Activated naive CD8-positive, alpha-beta T cell treated with anti-CD3 and anti-CD28 coated beads, Interleukin-2, amount 10 ng/mL, durations not matched to agents 7 days and 5 days (primary cell): ENCODE results near the gene RANBP9. TPM values are rescaled to one million over a fixed set of nuclear protein-coding genes. Genes with fewer than 3 reads are reported as not detected.
A peak's percentile ranks its signal among the peaks of the same experiment; 100 is the strongest.

Experiments used
- ATAC-seq: fragments of 150-1000 bp; cut with Tn5 transposase; one replicate; pipeline ENCODE4 v1.10.0; 2021; ENCODE audit warnings: low read depth, moderate library complexity
- POLR2A ChIA-PET: fragments of 350-600 bp; sonication (Branson Sonifier 250); formaldehyde crosslinking; loops from one replicate; lab custom pipeline; 2021; ENCODE audit warnings: antibody characterized with exemption; lab: Charles Lee
- DNase-seq: peaks from one replicate; pipeline ENCODE4 v3.0.0; 2021
- H3K27ac Mint-ChIP-seq: one replicate; pipeline ENCODE4 v1.8.0; 2022; ENCODE audit warnings: mild to moderate bottlenecking, mixed read lengths
- H3K27me3 Mint-ChIP-seq: one replicate; pipeline ENCODE4 v1.8.0; 2022; ENCODE audit warnings: mild to moderate bottlenecking, moderate library complexity, mixed read lengths
- H3K36me3 Mint-ChIP-seq: one replicate; pipeline ENCODE4 v1.8.0; 2021; ENCODE audit warnings: mild to moderate bottlenecking, mixed read lengths
- H3K4me1 Mint-ChIP-seq: one replicate; pipeline ENCODE4 v1.8.0; 2021; ENCODE audit warnings: mixed read lengths
- H3K4me3 Mint-ChIP-seq: one replicate; pipeline ENCODE4 v1.8.0; 2022; ENCODE audit warnings: mild to moderate bottlenecking, moderate library complexity, mixed read lengths
- H3K9me3 Mint-ChIP-seq: one replicate; pipeline ENCODE4 v1.8.0; 2021; ENCODE audit warnings: mixed read lengths
- total RNA-seq, 2 experiments: library from RNA; stranded (reverse); gene quantifications; one replicate each; pipeline ENCODE4 v1.2.3, GENCODE V29; 2021

Gene RANBP9
- total RNA-seq, 2 experiments from 2014 or later, result 55.3 to 56.3 TPM

DNA sequence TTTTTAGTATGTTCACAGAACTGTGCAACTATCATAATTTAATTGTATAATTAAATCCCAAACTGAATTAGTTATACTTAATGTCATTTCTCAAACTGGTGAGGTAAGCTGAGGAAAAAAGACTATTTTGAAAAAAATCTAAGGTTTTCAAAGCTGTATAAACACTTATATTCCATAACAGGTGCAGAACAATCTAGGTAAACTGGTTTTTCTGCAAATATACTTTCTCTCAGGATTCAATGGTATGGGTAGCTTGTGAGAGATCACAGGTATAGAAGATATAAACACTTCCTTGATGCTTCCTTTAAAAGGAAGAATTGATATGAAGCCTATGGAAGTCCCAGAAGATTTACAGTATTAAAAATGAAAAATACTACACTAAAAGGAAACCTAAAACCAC is 62.8 kb downstream of the RANBP9 start:
- H3K9me3 Mint-ChIP-seq, result no peaks in the 10 kb centered on the region
- H3K4me3 Mint-ChIP-seq, result no peak overlapping the region
- H3K4me1 Mint-ChIP-seq, result peaks cover 12% of the 10 kb centered on the region
- no peak for DNase-seq
- POLR2A ChIA-PET, result no interaction called here
- ATAC-seq, result no peak
- peaks cover 31% of the 10 kb centered on the region for H3K36me3 Mint-ChIP-seq
- H3K27me3 Mint-ChIP-seq, result no peaks in the 10 kb centered on the region
- H3K27ac Mint-ChIP-seq, result no peak overlapping the region

GRCh38 chr6:13643125-13643524 is 68.5 kb downstream of the RANBP9 start:
- no peak overlapping the region for H3K27ac Mint-ChIP-seq
- POLR2A ChIA-PET, result no interaction called here
- no peak for DNase-seq
- H3K9me3 Mint-ChIP-seq, result no peaks in the 10 kb centered on the region
- H3K36me3 Mint-ChIP-seq, result peaks cover 29% of the 10 kb centered on the region
- no peak for ATAC-seq
- peaks cover 12% of the 10 kb centered on the region for H3K4me1 Mint-ChIP-seq
- no peaks in the 10 kb centered on the region for H3K27me3 Mint-ChIP-seq
- no peak overlapping the region for H3K4me3 Mint-ChIP-seq

DNA sequence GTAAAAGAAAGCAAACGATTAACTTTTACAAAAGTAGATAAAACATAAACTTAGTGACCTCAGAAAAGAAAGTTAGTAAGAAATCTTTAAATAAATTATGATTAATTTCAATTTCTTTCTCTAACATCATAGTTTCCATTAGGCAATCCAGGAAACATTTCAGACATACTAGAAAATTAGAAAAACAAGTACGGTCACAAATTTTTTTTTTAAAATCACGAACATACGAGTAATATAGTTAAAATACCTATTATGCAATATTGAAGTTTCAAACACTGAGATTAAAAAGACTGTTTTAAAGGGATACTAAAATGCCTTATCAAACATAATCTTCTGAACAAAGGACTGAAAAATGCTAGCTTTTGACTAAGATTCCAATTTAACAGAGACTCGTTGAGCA is 70.3 kb downstream of the RANBP9 start:
- H3K36me3 Mint-ChIP-seq, result peaks cover 36% of the 10 kb centered on the region
- H3K4me3 Mint-ChIP-seq, result no peak overlapping the region
- POLR2A ChIA-PET, result no interaction called here
- no peaks in the 10 kb centered on the region for H3K9me3 Mint-ChIP-seq
- peaks cover 23% of the 10 kb centered on the region for H3K4me1 Mint-ChIP-seq
- DNase-seq (no peak), ATAC-seq (no peak)
- H3K27me3 Mint-ChIP-seq, result no peaks in the 10 kb centered on the region
- H3K27ac Mint-ChIP-seq, result no peak overlapping the region

DNA sequence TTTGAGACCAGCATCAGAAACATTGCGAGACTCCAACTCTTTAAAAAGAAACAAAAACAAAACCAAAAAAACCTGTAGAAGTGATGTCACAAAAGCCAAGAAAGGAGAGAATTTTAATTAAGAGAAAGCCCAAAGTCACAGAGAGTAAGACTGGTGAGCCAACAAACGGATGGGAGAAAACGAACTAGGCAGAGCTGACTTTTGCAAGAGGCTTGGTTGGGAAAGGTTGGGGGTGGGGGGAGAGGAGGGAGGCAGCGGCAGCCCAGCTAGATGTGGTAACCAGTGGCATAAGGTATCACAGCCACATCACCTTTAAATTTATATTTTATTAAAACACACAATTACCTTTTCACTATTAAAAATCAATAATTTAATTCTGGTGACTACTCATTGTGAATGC is 73.0 kb downstream of the RANBP9 start:
- H3K9me3 Mint-ChIP-seq, result no peaks in the 10 kb centered on the region
- peaks cover 44% of the 10 kb centered on the region for H3K36me3 Mint-ChIP-seq
- H3K27me3 Mint-ChIP-seq, result no peaks in the 10 kb centered on the region
- no peak overlapping the region for H3K27ac Mint-ChIP-seq
- POLR2A ChIA-PET, result no interaction called here
- H3K4me3 Mint-ChIP-seq, result no peak overlapping the region
- H3K4me1 Mint-ChIP-seq, result peaks cover 28% of the 10 kb centered on the region
- ATAC-seq (no peak), DNase-seq (no peak)

DNA sequence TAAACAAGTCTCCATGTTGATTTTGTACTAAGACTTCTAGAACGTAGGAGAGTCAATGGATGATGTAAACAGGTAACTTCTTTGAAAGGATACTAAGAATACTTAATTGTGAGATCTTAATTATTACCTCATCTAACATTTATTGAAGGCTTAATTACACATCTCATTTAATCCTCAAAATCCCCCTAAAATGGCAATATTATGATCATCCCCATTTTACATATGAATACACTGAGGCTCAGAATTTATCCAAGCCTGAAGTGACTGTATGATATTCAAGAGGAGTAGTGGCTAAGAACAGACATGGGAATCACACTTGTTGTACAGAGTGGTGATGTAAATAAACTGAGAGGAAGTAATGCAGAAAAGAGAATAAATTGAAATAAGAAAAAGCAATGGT is 73.6 kb downstream of the RANBP9 start:
- no peak for DNase-seq
- H3K9me3 Mint-ChIP-seq, result no peaks in the 10 kb centered on the region
- H3K27ac Mint-ChIP-seq, result peak overlapping the region; percentile 10
- H3K27me3 Mint-ChIP-seq, result no peaks in the 10 kb centered on the region
- ATAC-seq, result no peak
- POLR2A ChIA-PET, result no interaction called here
- H3K4me3 Mint-ChIP-seq, result no peak overlapping the region
- H3K4me1 Mint-ChIP-seq, result peaks cover 23% of the 10 kb centered on the region
- H3K36me3 Mint-ChIP-seq, result peaks cover 38% of the 10 kb centered on the region

DNA sequence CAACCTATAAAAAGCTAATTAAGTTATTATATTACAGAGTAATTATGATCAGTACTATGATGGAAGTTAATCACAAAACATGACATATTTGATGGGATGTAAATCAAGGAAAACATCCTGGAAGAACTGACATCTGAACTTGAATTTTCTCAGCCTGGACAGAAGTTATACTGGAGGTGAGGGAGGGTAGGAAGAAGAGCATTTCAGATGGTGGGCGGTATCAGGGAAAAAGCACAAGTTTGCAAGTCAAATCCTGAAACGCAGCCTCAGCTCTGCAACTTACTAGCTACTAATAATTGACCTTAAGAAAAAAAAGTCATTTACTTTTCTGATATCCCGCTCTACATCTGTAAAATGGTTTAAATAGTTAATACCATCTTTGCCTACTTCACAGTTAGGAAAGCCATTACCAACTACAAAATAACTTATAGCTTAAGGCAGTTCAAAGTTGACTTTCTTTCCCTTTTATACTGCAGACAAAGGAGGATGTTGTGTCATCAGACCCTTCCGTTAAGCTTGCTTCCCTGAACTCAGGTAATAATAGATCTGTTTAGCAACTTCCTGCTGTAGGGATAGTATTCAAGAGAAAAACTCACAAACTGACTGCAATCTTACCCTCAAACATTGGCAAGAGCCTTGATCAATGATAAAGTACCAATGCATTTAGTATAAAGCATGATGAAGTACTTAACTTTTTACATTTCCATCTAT is 75.5 kb downstream of the RANBP9 start:
- Mint-ChIP-seq H3K9me3 (no peaks in the 10 kb centered on the region), H3K27ac (peak overlapping the region; percentile 83), H3K4me1 (peaks cover 23% of the 10 kb centered on the region), H3K27me3 (no peaks in the 10 kb centered on the region), H3K4me3 (peak overlapping the region; percentile 61), H3K36me3 (peaks cover 44% of the 10 kb centered on the region)
- POLR2A ChIA-PET, result interaction anchor here (1.3 to 1.4 kb wide), 2 partner anchors 21 to 76 kb away, joined by 4 to 6 read pairs; partner anchors contain the start of genes NOL7 and RANBP9
- DNase-seq (no peak), ATAC-seq (peak; percentile 76)

- DNase-seq (no peak), ATAC-seq (no peak)
- Mint-ChIP-seq H3K9me3 (no peaks in the 10 kb centered on the region), H3K36me3 (peaks cover 47% of the 10 kb centered on the region), H3K4me1 (peaks cover 20% of the 10 kb centered on the region), H3K4me3 (no peak overlapping the region), H3K27me3 (no peaks in the 10 kb centered on the region), H3K27ac (no peak overlapping the region)
- POLR2A ChIA-PET, result no interaction called here
Observed at GRCh38 chr6:13633343-13633742, 78.3 kb downstream of the RANBP9 start.

DNA sequence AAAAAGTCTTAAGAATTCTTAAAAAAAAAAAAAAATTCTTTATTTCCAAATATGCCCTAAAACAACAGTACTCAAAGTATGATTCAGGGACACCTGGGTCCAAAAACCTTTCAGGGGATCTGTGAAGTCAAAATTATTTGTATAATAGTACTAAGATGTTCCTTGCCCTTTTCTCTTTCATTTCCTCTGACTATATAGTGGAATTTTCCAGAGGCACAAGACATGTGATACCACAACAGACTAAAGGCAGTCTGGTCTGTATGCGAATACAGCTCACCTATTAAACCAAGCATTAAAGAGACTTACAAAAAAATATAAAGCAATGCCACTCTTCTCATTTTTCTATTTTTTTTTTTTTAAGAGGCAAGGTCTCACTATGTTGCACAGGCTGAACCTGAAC is 81.1 kb downstream of the RANBP9 start:
- Mint-ChIP-seq H3K4me3 (no peak overlapping the region), H3K27me3 (no peaks in the 10 kb centered on the region), H3K4me1 (peaks cover 4% of the 10 kb centered on the region), H3K9me3 (no peaks in the 10 kb centered on the region), H3K27ac (no peak overlapping the region), H3K36me3 (peaks cover 40% of the 10 kb centered on the region)
- ATAC-seq, result no peak
- DNase-seq, result no peak
- POLR2A ChIA-PET, result interaction anchor here (1.2 kb wide), 1 partner anchor 81 kb away, joined by 3 read pairs; the partner anchor contains the start of gene RANBP9

GRCh38 chr6:13629459-13630116 is 82.0 kb downstream of the RANBP9 start:
- H3K9me3 Mint-ChIP-seq, result no peaks in the 10 kb centered on the region
- peaks cover 11% of the 10 kb centered on the region for H3K4me1 Mint-ChIP-seq
- no peak overlapping the region for H3K4me3 Mint-ChIP-seq
- DNase-seq, result no peak
- H3K27ac Mint-ChIP-seq, result no peak overlapping the region
- POLR2A ChIA-PET, result no interaction called here
- H3K27me3 Mint-ChIP-seq, result no peaks in the 10 kb centered on the region
- H3K36me3 Mint-ChIP-seq, result peaks cover 35% of the 10 kb centered on the region
- ATAC-seq, result no peak

- H3K4me3 Mint-ChIP-seq, result no peak overlapping the region
- H3K9me3 Mint-ChIP-seq, result no peaks in the 10 kb centered on the region
- H3K36me3 Mint-ChIP-seq, result peaks cover 26% of the 10 kb centered on the region
- no peaks in the 10 kb centered on the region for H3K27me3 Mint-ChIP-seq
- H3K4me1 Mint-ChIP-seq, result peaks cover 10% of the 10 kb centered on the region
- no peak for DNase-seq
- peak overlapping the region; percentile 14 for H3K27ac Mint-ChIP-seq
- POLR2A ChIA-PET, result interaction anchor here (0.9 to 1.3 kb wide), 3 partner anchors 10 to 141 kb away, joined by 3 to 4 read pairs (median 4); partner anchors contain the start of gene NOL7
- peak; percentile 76 for ATAC-seq
Observed at GRCh38 chr6:13624871-13625288, 86.8 kb downstream of the RANBP9 start.

GRCh38 chr6:13617066-13617465 is 94.6 kb downstream of the RANBP9 start:
- Mint-ChIP-seq H3K27ac (peak overlapping the region; percentile 70), H3K36me3 (peaks cover 15% of the 10 kb centered on the region), H3K27me3 (no peaks in the 10 kb centered on the region), H3K4me3 (peak overlapping the region; percentile 98), H3K9me3 (no peaks in the 10 kb centered on the region), H3K4me1 (peaks cover 35% of the 10 kb centered on the region)
- POLR2A ChIA-PET, result interaction anchor here (0.9 to 2.7 kb wide), 2 partner anchors 42 to 94 kb away, joined by 4 to 47 read pairs; partner anchors contain the start of genes RANBP9 and SIRT5
- ATAC-seq (no peak), DNase-seq (no peak)

- no peaks in the 10 kb centered on the region for H3K27me3 Mint-ChIP-seq
- peaks cover 44% of the 10 kb centered on the region for H3K4me1 Mint-ChIP-seq
- POLR2A ChIA-PET, result interaction anchor here (0.8 to 2.8 kb wide), 18 partner anchors 9 to 288 kb away, joined by 3 to 47 read pairs (median 5); partner anchors contain the start of genes RANBP9, SIRT5 and TBC1D7
- DNase-seq, result peak; percentile 65
- peak; percentile 41 for ATAC-seq
- H3K4me3 Mint-ChIP-seq, result peak overlapping the region; percentile 98
- H3K27ac Mint-ChIP-seq, result peak overlapping the region; percentile 96
- H3K9me3 Mint-ChIP-seq, result no peaks in the 10 kb centered on the region
- peaks cover 10% of the 10 kb centered on the region for H3K36me3 Mint-ChIP-seq
Observed at GRCh38 chr6:13615792-13616120, 95.9 kb downstream of the RANBP9 start.

GRCh38 chr6:13614926-13615791 is 96.5 kb downstream of the RANBP9 start, which contains the start of gene NOL7:
NOL7 (plus strand) TSS chr6:13615335; CDS start chr6:13615359, 24 bp downstream.
- peak within 1 kb of the TSS; percentile 96 for H3K27ac Mint-ChIP-seq
- POLR2A ChIA-PET, result interaction anchor here (0.5 to 2.8 kb wide), 23 partner anchors 10 to 287 kb away, joined by 3 to 47 read pairs (median 5); partner anchors contain the start of genes RANBP9, SIRT5 and TBC1D7
- no peaks in the 10 kb centered on the region for H3K27me3 Mint-ChIP-seq
- DNase-seq, result peak; percentile 99
- H3K4me3 Mint-ChIP-seq, result peak within 1 kb of the TSS; percentile 98
- ATAC-seq, result peak; percentile 91
- no peaks in the 10 kb centered on the region for H3K9me3 Mint-ChIP-seq
- peaks cover 10% of the 10 kb centered on the region for H3K36me3 Mint-ChIP-seq
- peaks cover 44% of the 10 kb centered on the region for H3K4me1 Mint-ChIP-seq
